Muscle layer of duodenum (tissue), 2 donors: ENCODE results near the gene RFX2.
A peak's percentile ranks its signal among the peaks of the same experiment; 100 is the strongest.

Experiments used
- H3K27ac ChIP-seq: one replicate; pipeline ENCODE4 v1.7.0; 2013; ENCODE audit warnings: mild to moderate bottlenecking, low read length
- H3K27me3 ChIP-seq: one replicate; pipeline ENCODE4 v1.7.0; 2013; ENCODE audit warnings: low read depth, mild to moderate bottlenecking, control low read depth, low read length
- H3K36me3 ChIP-seq, 2 donors: one replicate each; pipeline ENCODE4 v1.7.0; 2013; ENCODE audit warnings: low read length in 2 of 2, control low read depth in 1 of 2, mild to moderate bottlenecking in 1 of 2; ENCODE audit not compliant: insufficient read depth in 2 of 2, control insufficient read depth in 1 of 2
- H3K4me1 ChIP-seq, 2 donors: one replicate each; pipeline ENCODE4 v1.7.0; 2013; ENCODE audit warnings: low read length in 2 of 2, mild to moderate bottlenecking in 2 of 2, control low read depth in 1 of 2, moderate library complexity in 1 of 2; ENCODE audit not compliant: insufficient read depth in 2 of 2, control insufficient read depth in 1 of 2
- H3K4me3 ChIP-seq, 2 donors: one replicate each; pipeline ENCODE4 v1.7.0; 2013; ENCODE audit warnings: low read length in 2 of 2, low read depth in 1 of 2, mild to moderate bottlenecking in 1 of 2
- H3K9me3 ChIP-seq, 2 donors: one replicate each; pipeline ENCODE4 v1.7.0; 2013; ENCODE audit warnings: low read length in 2 of 2, control low read depth in 1 of 2, mild to moderate bottlenecking in 1 of 2; ENCODE audit not compliant: control insufficient read depth in 1 of 2
- donor health status: healthy.

The RFX2 gene

DNA sequence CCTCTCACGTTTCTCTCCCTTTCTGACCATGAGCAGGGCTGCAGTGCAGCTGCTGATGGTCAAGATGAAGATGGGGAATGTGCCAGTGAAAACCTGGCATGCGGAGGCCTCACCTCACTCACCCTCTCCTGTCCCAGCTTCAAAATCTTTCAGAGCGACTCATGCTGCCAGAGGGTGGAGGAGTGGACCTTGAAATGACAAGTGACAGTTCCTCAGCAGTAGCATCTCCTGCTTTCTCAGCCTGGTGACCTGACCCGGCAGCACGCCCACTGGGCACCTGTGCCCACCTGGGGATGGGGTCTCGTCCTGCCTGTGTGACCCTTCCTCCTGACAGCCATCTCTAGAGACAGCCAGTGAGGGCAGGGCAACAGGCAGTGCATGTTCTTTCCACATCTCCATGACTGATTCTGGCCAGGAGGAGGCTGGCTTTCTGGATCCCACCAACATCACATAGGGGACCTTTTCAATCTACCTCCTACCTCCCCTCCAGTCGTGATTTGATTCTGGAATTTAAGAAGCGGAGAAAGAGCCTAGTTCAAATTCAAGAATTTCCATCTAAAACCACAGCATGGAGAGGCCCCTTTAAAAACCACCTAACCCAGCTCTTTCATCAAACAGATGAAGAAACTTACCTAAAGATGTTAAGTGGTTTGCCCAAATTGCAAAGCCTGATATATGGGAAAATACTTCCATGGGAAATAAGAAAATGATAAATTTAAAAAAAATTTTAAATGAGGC is 45.8 kb downstream of the RFX2 start:
- Histone ChIP-seq H3K27me3 (no peaks in the 10 kb centered on the region), H3K4me3 (no peak overlapping the region), H3K27ac (peak overlapping the region; percentile 93), H3K36me3 (no peaks in the 10 kb centered on the region), H3K4me1 (peaks cover 39 to 64% of the 10 kb centered on the region in 2 donors), H3K9me3 (no peaks in the 10 kb centered on the region)

DNA sequence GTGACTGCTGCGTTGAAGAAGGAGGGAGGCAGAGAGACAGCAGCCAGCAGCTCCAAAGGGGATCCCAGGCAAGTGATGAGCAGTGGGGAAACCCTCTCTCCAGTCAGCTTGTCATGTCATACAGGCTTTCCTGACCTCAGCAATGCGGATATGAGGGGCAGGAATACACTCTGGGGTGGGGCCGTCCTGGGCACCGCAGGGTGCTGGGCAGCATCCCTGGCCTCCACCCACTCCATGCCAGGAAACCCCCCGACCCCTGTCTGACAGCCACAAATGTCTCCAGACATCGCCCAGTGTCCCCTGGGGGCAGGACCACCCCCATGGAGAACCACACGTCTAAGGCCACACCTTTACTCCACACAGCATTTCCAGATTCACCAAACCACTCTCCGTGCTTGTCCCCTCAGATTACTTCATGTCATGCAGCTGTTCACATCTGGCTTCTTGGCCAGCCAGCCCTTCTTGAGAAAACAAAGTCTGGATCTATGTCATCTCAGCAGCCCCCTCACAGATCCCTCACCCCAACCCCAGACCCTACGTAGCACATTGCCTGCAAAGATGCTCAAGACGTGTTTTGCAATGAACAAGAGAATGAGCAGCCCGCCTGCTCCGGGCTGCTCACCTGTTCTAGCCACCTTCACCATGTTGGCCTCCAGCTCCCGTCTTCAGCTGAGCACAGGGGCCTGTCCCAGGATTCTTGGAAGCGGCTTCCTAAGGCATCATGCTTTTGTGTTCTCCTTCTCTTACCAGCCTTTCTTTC is 46.5 kb downstream of the RFX2 start:
- H3K4me1 ChIP-seq, result peaks cover 40 to 69% of the 10 kb centered on the region in 2 donors
- no peaks in the 10 kb centered on the region for H3K36me3 ChIP-seq
- no peaks in the 10 kb centered on the region for H3K27me3 ChIP-seq
- H3K9me3 ChIP-seq, result no peaks in the 10 kb centered on the region
- H3K27ac ChIP-seq, result peak overlapping the region; percentile 93
- H3K4me3 ChIP-seq, result no peak overlapping the region

DNA sequence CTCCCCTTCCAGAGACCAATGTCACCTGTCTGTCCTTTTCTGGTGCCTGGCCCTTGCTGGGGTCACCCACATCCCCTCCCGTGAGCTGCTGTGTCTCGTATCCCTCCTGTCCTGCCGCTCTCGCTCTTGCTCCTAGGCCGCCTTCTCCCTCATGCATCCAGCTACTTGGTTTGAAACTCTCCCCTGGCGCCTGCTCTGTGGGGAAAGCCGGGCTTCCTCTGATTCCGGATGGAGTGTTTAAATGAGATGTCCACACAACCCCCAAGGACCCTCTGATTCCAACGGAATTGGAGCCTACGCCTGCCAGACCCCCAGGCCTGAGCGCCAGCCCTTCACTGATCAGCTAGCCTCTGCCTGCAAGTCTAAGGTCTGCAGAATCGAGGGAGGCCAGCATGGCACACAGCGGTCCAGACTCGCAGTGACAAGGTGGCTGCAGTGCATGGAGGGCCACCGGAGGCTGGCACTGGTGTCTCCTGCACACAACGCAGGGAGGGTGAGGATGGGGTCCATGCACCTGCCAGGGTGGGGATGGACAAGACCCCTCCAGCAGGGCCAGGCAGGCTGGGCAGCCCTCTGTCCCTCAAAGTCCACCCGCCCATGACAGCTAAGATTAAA is 47.2 kb downstream of the RFX2 start:
- Histone ChIP-seq H3K36me3 (no peaks in the 10 kb centered on the region), H3K4me1 (peaks cover 47 to 69% of the 10 kb centered on the region in 2 donors), H3K4me3 (no peak overlapping the region), H3K27ac (peak overlapping the region; percentile 98), H3K27me3 (no peaks in the 10 kb centered on the region), H3K9me3 (no peaks in the 10 kb centered on the region)

DNA sequence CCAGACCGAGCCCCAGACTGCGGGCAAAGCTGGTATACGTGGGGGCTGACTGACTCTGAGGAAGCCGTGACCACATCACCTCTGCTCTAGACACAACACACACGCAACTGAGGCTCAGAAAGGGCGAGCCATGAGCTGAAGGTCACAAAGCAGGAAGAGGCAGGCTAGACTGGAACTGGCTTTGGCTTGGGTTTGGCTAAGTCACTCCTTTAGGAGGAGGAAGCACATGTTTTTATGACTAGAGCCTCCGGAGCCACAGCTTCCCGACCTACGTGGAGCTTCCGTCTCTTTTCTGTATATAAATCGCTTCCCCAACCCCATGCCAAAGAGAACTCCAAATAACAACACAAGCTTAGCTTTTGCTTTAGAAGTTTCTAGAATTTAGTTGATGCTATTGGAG is 48.0 kb downstream of the RFX2 start:
- Histone ChIP-seq H3K36me3 (no peaks in the 10 kb centered on the region), H3K27ac (peak overlapping the region; percentile 98), H3K9me3 (no peaks in the 10 kb centered on the region), H3K4me3 (no peak overlapping the region), H3K4me1 (peaks cover 47 to 66% of the 10 kb centered on the region in 2 donors), H3K27me3 (no peaks in the 10 kb centered on the region)

DNA sequence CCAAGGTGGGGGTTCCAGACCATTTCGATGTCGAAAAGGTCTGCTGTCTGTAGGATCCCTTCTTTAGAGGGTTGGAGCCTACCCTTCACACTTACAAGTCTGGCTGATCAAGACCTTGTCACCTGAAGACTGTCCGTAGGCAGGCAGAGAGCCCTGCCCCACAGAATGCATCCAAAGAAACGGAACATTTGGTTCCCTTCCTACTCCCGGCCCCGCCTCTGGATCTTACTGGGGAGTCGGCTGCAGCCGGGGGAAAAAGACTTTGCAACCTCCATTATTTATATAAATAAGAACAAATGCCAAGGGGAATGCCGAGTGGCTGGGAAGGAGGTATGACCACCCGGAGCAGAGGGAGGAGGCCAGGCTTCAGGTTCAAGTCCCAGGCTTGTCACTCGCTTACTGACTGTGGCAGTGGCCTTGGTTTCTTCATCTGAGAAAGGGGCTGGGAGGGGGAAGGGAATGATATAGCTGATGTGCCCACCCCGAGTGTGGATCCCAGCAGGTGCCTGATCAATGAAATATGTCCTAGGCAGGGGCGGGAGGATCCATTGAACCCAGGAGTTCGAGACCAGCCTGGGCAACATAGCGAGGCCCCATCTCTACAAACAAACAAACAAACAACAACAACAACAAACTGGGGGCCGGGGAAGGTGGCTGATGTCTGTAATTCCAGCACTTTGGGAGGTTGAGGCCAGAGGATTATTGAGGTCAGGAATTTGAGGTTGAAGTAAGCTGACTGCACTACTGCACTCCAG is 48.7 kb downstream of the RFX2 start:
- H3K27ac ChIP-seq, result peak overlapping the region; percentile 98
- H3K27me3 ChIP-seq, result no peaks in the 10 kb centered on the region
- peaks cover 53 to 69% of the 10 kb centered on the region in 2 donors for H3K4me1 ChIP-seq
- no peaks in the 10 kb centered on the region for H3K36me3 ChIP-seq
- no peaks in the 10 kb centered on the region for H3K9me3 ChIP-seq
- peak overlapping the region in 1 of 2 donors; percentile 7 for H3K4me3 ChIP-seq

DNA sequence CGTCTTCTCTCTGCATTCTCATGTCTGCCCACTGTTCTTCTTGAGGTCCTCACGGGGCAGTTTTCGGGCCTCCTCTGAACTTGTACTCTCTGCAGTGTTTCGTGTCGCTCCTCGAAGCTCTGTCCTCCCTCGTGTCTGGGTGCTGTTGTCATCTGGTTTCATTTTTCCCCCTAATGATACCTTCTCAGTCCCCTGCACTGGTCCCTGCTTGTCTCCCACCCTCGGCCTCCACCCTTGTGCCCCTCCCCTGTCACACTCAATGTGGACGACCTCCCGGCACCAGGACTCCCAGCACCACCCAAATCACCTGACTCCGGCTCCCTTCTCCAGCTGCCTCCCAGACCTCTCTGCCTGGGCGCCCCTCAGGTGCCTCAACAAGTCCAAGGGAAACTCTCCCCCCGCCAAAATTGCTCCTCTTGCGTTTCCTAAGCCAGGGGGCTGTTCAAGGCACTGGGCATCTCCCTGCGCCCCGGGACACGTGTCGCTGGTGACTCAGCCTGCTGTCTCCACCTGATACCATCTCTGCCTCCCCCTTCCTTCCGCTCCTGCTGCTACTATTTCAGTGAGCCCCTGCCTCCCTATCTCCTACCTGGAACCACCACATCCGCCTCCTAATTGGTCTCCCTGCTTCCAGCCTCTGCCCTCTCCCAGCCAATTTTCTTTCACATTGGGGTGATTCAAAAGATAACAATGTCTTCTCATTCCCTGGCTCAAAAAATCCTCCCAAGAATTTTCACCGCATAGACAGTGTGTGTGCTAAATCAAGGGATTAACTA is 49.5 kb downstream of the RFX2 start:
- Histone ChIP-seq H3K27ac (peak overlapping the region; percentile 98), H3K9me3 (no peaks in the 10 kb centered on the region), H3K36me3 (no peaks in the 10 kb centered on the region), H3K27me3 (no peaks in the 10 kb centered on the region), H3K4me3 (peak overlapping the region in 1 of 2 donors; percentile 7), H3K4me1 (peaks cover 55 to 77% of the 10 kb centered on the region in 2 donors)

DNA sequence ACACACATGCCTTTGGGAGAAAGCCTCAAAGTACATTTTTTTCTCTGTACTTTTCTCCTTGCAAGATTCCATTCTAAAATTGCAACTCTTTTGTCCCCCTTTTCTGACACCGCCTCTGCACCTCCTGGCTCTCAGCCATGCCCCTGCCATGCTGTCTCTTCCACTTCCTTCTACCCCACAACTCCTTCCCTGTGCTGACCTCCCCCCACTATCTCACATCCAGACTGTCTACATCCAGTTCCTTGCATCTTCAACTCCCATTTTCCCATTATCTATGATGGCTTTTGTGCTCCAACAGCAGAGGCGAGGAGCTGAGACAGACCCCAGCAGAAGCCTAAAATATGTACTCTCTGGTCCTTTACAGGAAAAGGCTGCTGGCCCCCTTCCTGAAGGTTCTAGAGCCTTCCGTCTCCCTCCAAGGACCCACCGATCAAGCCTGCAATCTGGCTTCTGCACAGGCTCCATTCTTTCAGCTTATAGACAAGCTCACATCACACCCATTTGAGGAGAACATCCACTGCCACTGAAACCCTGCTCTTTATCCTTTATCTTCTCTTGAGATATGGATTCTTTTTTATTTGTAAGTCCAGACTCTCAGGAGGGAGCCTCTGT is 50.2 kb downstream of the RFX2 start:
- H3K4me3 ChIP-seq, result no peak overlapping the region
- peak overlapping the region; percentile 98 for H3K27ac ChIP-seq
- peaks cover 53 to 74% of the 10 kb centered on the region in 2 donors for H3K4me1 ChIP-seq

DNA sequence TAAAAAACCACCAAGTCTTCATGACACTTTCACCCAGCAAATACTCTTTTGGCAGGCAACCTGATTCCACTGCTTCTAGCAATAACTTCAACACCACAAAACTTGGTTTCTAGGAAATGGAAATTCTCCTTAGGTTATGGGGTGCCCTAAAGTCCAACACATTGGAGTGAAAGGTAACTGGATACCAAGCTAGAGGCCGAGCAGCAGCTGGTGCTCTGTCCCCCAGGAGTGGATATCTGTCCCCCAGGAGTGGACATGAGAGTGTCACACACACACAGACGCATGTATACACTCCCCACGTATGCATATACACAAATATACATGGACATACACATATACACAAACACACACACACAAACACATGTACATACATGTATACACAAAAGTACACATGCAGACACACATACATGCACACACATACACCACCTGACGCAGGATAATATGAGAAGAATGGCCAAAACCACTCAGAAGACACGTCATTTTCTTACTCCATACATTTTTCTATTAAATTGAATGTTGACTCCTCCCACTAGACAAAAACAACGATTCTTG is 50.8 kb downstream of the RFX2 start:
- peaks cover 53 to 68% of the 10 kb centered on the region in 2 donors for H3K4me1 ChIP-seq
- H3K27me3 ChIP-seq, result no peaks in the 10 kb centered on the region
- H3K4me3 ChIP-seq, result no peak overlapping the region
- H3K27ac ChIP-seq, result peak overlapping the region; percentile 98
- H3K9me3 ChIP-seq, result no peaks in the 10 kb centered on the region
- H3K36me3 ChIP-seq, result no peaks in the 10 kb centered on the region

More for the DNA sequence above, 50.2 kb downstream of the RFX2 start:
- H3K36me3 ChIP-seq, result no peaks in the 10 kb centered on the region
- H3K9me3 ChIP-seq, result no peaks in the 10 kb centered on the region
- H3K27me3 ChIP-seq, result no peaks in the 10 kb centered on the region

DNA sequence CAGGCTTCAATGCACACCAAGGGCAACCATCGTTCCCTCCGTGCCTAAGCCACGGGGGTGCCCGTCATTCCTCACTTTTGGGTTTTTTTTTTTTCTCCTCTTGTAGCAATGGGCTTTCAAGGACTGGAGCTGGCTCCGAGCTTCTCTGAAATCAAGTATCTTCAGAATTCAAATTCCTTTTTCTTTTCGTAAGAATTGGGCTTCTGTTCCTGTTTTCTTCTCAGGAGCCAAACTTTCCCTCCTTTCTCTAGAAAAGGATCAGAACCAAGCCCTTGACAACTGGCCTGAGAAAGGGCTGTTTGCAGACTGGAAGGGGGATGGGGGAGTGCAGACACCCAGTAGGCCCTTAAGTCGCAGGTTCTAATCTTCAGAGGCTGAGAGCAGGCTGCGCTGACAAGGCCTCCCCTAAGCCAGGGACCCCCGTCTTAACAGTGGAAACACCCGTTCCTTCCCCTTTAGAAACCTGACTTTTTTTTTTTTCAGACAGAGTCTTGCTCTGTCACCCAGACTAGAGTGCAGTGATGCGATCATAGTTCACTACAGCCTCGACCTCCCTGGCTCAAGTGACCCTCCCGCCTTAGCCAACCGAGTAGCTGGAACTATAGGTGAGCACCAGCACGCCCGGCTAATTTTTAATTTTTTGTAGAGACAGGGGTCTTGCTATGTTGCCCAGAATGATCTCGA is 51.6 kb downstream of the RFX2 start:
- peak overlapping the region in 1 of 2 donors; percentile 45 for H3K4me3 ChIP-seq
- H3K27me3 ChIP-seq, result no peaks in the 10 kb centered on the region
- no peaks in the 10 kb centered on the region for H3K9me3 ChIP-seq
- H3K27ac ChIP-seq, result peak overlapping the region; percentile 98
- H3K36me3 ChIP-seq, result no peaks in the 10 kb centered on the region
- peaks cover 53 to 60% of the 10 kb centered on the region in 2 donors for H3K4me1 ChIP-seq
